GM06990 (cell line): ENCODE results near the gene TMPRSS3.

ENCODE experiments used
- DNase-seq: peaks from one replicate; pipeline ENCODE4 v3.0.0-alpha.2; 2011; ENCODE audit not compliant: insufficient read length; ENCODE audit errors: extremely low read depth
- H3K27me3 ChIP-seq: replicated peaks from 2 replicates; pipeline ENCODE4 v1.6.0; 2011; ENCODE audit warnings: low read length; ENCODE audit not compliant: control insufficient read depth, insufficient read depth
- H3K36me3 ChIP-seq: 2 replicates; pipeline ENCODE4 v1.5.1; 2011; ENCODE audit warnings: low read length; ENCODE audit not compliant: control insufficient read depth, insufficient read depth
- H3K4me3 ChIP-seq: replicated peaks from 2 replicates; pipeline ENCODE4 v1.5.1; 2011; ENCODE audit warnings: low read depth, mild to moderate bottlenecking, control low read depth, low read length
- TF ChIP-seq, protein P1 (sequence below): IDR thresholded peaks from 2 replicates; pipeline ENCODE4 v1.5.1; 2011; ENCODE audit warnings: low read length, control low read depth, mild to moderate bottlenecking, inconsistent platforms; ENCODE audit not compliant: insufficient read depth, poor library complexity, severe bottlenecking

TMPRSS3 gene

DNA sequence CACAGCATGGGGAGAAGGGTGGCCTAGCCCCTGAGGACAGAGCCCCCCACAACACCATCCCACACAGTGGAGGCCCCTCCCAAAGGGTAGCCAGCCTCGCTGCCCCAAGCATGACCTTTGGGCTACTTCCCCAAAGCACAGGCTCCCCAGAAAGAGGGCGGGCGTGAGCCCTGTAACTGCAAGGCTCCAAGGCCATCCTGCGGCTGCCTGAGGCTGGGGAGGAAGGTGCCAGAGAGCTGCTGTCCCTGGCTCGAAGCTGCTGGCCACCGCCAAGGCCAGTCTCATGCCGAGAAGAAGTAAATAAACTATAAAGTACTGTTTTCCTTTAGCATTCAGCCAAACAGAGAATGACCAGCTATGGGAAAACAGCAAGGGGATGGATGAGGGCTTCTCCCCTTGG lies 35.3 kb upstream of the TMPRSS3 start:
- Histone ChIP-seq H3K4me3 (no peak overlapping the region), H3K36me3 (no peaks in the 10 kb centered on the region), H3K27me3 (no peaks in the 10 kb centered on the region)
- DNase-seq: no peak
- TF ChIP-seq, protein P1, sequence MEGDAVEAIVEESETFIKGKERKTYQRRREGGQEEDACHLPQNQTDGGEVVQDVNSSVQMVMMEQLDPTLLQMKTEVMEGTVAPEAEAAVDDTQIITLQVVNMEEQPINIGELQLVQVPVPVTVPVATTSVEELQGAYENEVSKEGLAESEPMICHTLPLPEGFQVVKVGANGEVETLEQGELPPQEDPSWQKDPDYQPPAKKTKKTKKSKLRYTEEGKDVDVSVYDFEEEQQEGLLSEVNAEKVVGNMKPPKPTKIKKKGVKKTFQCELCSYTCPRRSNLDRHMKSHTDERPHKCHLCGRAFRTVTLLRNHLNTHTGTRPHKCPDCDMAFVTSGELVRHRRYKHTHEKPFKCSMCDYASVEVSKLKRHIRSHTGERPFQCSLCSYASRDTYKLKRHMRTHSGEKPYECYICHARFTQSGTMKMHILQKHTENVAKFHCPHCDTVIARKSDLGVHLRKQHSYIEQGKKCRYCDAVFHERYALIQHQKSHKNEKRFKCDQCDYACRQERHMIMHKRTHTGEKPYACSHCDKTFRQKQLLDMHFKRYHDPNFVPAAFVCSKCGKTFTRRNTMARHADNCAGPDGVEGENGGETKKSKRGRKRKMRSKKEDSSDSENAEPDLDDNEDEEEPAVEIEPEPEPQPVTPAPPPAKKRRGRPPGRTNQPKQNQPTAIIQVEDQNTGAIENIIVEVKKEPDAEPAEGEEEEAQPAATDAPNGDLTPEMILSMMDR: no peak

- no peaks in the 10 kb centered on the region for H3K27me3 ChIP-seq
- H3K36me3 ChIP-seq: no peaks in the 10 kb centered on the region
- TF ChIP-seq, protein P1: no peak
- DNase-seq: no peak
- H3K4me3 ChIP-seq: no peak overlapping the region
These were observed 34.7 kb upstream of the TMPRSS3 start for GRCh38 chr21:42430521-42430920.

- Histone ChIP-seq H3K27me3 (no peaks in the 10 kb centered on the region), H3K4me3 (no peak overlapping the region), H3K36me3 (no peaks in the 10 kb centered on the region)
- no peak for DNase-seq
- TF ChIP-seq, protein P1: no peak
These were observed 34.0 kb upstream of the TMPRSS3 start for GRCh38 chr21:42429856-42430255.

DNA sequence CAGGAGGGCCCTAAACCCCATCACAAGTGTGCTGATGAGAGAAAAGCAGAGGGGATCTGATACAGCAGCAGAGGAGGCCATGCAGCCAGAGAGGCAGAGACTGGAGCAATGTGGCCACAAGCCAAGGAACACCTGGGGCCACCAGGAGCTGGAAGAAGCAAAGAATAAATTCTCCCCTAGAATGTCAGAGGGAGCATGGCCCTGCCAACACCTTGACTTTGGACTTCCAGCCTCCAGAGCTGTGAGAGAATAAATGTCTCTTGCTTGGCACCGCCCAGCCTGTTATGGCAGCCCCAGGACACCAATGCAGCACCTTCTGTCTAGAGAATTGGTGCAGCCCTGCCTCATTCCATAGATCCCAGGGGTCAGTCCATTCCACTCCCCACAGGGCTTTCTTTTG lies 33.2 kb upstream of the TMPRSS3 start:
- no peak for DNase-seq
- Histone ChIP-seq H3K4me3 (no peak overlapping the region), H3K27me3 (no peaks in the 10 kb centered on the region), H3K36me3 (no peaks in the 10 kb centered on the region)
- TF ChIP-seq, protein P1: no peak

DNA sequence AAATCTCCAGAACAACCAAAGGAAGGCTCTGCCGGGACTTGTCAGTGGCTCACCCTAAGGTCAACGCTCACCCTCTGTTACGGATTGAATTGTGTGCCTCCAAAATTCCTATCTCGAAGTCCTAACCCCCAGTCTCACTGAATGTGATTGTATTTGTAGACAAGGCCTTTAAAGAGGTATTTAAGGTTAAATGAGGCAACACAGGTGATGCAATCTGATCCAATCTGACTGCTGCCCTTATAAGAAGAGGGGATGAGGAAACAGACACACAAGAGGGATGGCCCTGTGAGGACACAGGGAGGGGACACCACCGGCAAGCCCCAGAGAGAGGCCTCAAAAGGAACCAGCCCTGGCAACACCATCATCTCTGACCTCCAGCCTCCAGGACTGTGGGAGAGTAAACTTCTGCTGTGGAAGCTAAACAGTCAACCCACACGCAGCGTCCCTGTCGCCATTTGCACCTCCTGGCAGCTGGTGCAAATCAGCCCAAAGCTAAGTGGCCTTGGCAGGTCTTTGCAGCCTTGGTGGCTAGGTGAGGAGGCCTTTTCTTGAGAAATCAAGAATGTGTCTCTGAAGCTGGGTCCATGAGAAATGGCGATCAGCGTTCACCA lies 32.1 kb upstream of the TMPRSS3 start:
- Histone ChIP-seq H3K36me3 (no peaks in the 10 kb centered on the region), H3K4me3 (no peak overlapping the region), H3K27me3 (no peaks in the 10 kb centered on the region)
- no peak for DNase-seq
- TF ChIP-seq, protein P1: no peak
